ENCODE results near the gene GSTT2B.
"Not testable (repeated sequence)": the region's sequence is repeated elsewhere in the genome, so short reads cannot be mapped to it uniquely, and the experiment has no call there.

GRCh38 chr22:23940166-23940565 is 20.8 kb downstream of the GSTT2B start:
- TF ChIP-seq POLR2AphosphoS5 (IDR thresholded peaks at IDR 0.05; ENCODE audit: low read depth, low read length); TAF1 (IDR thresholded peaks at IDR 0.05; ENCODE audit: low read depth, low read length); POLR2A (IDR thresholded peaks at IDR 0.05; ENCODE audit: low read depth, low read length); POU2F2 (IDR thresholded peaks at IDR 0.05; ENCODE audit: low read depth, low read length); PAX5 (IDR thresholded peaks at IDR 0.05; ENCODE audit: insufficient read depth, low read length, severe bottlenecking): not testable (repeated sequence)
